HL-60 (cell line): Measurements from ENCODE around the gene EXOSC9.

ENCODE experiments used
- CTCF ChIP-seq: IDR thresholded peaks from one replicate; pipeline ENCODE4 v1.5.1; 2011; ENCODE audit warnings: low read length, control low read depth, inconsistent platforms; ENCODE audit not compliant: insufficient read depth
- GABPA ChIP-seq: IDR thresholded peaks from 2 replicates; pipeline ENCODE4 v1.6.1; 2012; ENCODE audit warnings: low read depth
- POLR2AphosphoS5 ChIP-seq: IDR thresholded peaks from 2 replicates; pipeline ENCODE4 v1.6.1; 2012; ENCODE audit warnings: low read depth
- SPI1 ChIP-seq: IDR thresholded peaks from 2 replicates; pipeline ENCODE4 v1.6.1; 2012; ENCODE audit warnings: low read depth, mild to moderate bottlenecking, borderline replicate concordance

GRCh38 chr4:121827853-121828252 lies 26.7 kb downstream of the EXOSC9 start:
- TF ChIP-seq CTCF (no peak), GABPA (no peak), POLR2AphosphoS5 (no peak), SPI1 (no peak)
